Fibroblast of mammary gland (primary cell): ENCODE data around the gene FERMT3.

Experiments
- DNase-seq: peaks from one replicate; pipeline ENCODE4 v3.0.0-alpha.2; 2010; ENCODE audit warnings: low read depth
- H3K4me3 ChIP-seq: 2 replicates; pipeline ENCODE4 v1.5.1; 2011; ENCODE audit warnings: low read depth, mild to moderate bottlenecking, low read length, moderate library complexity; ENCODE audit not compliant: control insufficient read depth
- CTCF ChIP-seq: conservative IDR thresholded peaks from 2 replicates; pipeline ENCODE4 v1.5.1; 2011; ENCODE audit warnings: low read depth, low read length, inconsistent platforms; ENCODE audit not compliant: control insufficient read depth, insufficient read depth

The FERMT3 gene

DNA sequence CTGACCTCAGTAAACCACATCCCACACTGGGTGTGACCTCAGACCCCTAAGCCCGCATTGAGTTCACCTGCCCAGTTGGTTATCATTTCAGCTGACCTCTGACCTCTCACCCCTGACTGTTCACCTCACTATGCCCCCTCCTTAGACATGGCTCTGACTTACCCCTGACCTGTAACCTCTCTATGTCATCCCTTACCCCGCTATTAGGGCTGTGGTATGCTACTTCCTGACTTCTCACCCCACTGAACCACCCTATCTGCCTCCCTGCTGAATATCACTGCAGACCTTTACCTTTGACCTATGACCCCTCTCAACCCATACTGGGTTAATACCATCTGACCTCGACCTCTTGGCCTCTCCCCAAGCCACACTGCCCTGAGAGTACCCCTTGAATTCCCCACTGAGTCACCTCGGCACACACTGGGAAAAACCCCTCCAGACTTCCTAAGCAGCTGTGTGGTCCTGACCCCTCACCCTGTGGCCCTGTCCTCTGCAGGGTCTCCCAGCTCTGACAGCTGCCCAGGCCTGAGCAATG, 53.1 kb downstream of the FERMT3 start:
- DNase-seq: no peak
- no peak for TF ChIP-seq CTCF
- no peak overlapping the region for H3K4me3 ChIP-seq

DNA sequence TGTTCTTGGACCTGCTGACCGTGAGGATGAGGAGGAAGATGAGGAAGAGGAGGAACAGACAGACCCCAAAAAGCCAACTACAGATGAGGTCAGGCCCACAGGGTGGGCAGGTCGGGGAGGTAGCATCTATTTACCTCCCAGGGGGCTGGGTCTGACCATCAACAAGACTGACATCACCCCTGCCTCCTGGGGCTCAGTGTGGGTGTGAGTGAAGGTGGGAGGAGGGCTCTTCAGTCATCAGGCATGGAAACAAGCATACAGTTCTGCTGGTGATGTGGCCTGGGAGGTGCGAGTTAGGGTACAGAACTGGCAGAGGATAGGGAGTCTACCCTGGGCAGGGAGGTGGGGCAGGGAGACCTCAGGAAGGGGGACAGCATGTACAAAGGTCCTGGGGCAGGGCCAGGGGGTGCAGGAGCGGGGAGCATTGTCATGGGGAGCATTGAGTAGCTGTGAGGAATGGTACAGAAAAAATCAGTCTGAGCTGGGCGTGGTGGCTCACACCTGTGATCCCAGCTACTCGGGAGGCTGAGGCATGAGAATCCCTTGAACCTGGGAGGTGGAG, 53.7 kb downstream of the FERMT3 start:
- no peak for DNase-seq
- no peak overlapping the region for H3K4me3 ChIP-seq
- TF ChIP-seq CTCF: no peak

- DNase-seq: no peak
- no peak for TF ChIP-seq CTCF
- no peak overlapping the region for H3K4me3 ChIP-seq
Measured at GRCh38 chr11:64261556-64262080, 55.1 kb downstream of the FERMT3 start.

- DNase-seq: no peak
- H3K4me3 ChIP-seq: no peak overlapping the region
- TF ChIP-seq CTCF: no peak
Measured at GRCh38 chr11:64262271-64263002, 55.9 kb downstream of the FERMT3 start.

DNA sequence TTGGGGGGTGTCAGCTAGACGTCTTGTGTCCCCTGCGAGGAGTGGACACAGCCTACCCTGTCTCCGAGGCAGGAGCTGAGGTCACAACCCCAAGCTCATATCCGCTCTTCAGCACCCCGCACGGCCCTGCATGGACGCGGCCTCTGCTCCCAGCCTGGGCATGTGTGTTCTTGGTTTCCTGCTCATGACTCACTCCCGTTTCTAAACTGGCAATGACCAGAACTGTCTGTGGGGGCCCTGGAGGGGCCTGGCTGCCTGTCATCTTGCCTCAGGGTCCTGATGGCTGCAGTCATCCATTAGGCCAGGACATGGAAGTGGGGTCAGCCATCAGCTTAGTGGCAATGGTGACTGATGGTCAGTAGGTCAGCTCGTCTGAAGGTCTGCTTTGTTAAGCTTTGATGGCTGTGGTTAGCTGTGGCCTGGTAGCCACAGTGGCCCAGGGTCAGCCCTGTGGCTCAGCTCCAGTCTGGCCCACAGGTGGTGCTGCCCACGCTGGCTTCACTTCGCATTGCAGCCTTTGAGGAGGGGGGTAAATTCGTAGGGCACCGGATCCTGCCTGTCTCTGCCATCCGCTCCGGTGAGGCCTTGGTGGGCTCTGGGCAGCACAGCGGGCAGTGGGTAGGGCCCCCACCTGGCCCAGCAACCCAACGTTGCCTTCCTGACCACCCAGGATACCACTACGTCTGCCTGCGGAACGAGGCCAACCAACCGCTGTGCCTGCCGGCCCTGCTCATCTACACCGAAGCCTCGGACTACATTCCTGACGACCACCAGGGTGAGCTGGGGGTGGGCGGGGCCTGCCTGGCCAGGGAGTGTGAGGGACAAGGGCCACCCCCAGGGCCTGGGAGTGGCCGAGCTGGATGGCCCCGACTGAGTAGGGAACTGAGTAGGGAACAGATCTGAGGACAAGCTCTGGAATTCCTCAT, 56.8 kb downstream of the FERMT3 start:
- no peak for TF ChIP-seq CTCF
- no peak overlapping the region for H3K4me3 ChIP-seq
- peak; percentile 51 for DNase-seq

- TF ChIP-seq CTCF: no peak
- no peak overlapping the region for H3K4me3 ChIP-seq
- DNase-seq: no peak
Measured at GRCh38 chr11:64263947-64264317, 57.4 kb downstream of the FERMT3 start.
